HEK293T (cell line): ENCODE results near the gene SYT7.

Experiments
- ARNT ChIP-seq: fragments of 450-650 bp; IDR thresholded peaks from 2 replicates; pipeline ENCODE4 v1.6.1; 2017; ENCODE audit warnings: mild to moderate bottlenecking
- BHLHE40 ChIP-seq: fragments of 450-650 bp; IDR thresholded peaks from 2 replicates; pipeline ENCODE4 v1.6.1; 2016; ENCODE audit warnings: mild to moderate bottlenecking, moderate library complexity, borderline replicate concordance
- FOXA1 ChIP-seq: fragments of 450-650 bp; IDR thresholded peaks from 2 replicates; pipeline ENCODE4 v1.6.1; 2016; ENCODE audit warnings: mild to moderate bottlenecking
- FOXK2 ChIP-seq: fragments of 450-650 bp; IDR thresholded peaks from 2 replicates; pipeline ENCODE4 v1.6.1; 2016; ENCODE audit warnings: mild to moderate bottlenecking
- FOXM1 ChIP-seq: fragments of 450-650 bp; IDR thresholded peaks from 2 replicates; pipeline ENCODE4 v1.6.1; 2017; ENCODE audit warnings: mild to moderate bottlenecking, borderline replicate concordance
- HDGF ChIP-seq: fragments of 450-650 bp; IDR thresholded peaks from 2 replicates; pipeline ENCODE4 v1.6.1; 2017; ENCODE audit warnings: antibody characterized with exemption, borderline replicate concordance
- L3MBTL2 ChIP-seq: fragments of 450-650 bp; conservative IDR thresholded peaks from 2 replicates; pipeline ENCODE4 v1.6.1; 2016; ENCODE audit warnings: mild to moderate bottlenecking
- LEF1 ChIP-seq: fragments of 450-650 bp; IDR thresholded peaks from 2 replicates; pipeline ENCODE4 v1.6.1; 2017; ENCODE audit warnings: mild to moderate bottlenecking, borderline replicate concordance
- NFRKB ChIP-seq: fragments of 450-650 bp; IDR thresholded peaks from 2 replicates; pipeline ENCODE4 v1.6.1; 2016; ENCODE audit warnings: mild to moderate bottlenecking, moderate library complexity
- SP1 ChIP-seq: fragments of 450-650 bp; IDR thresholded peaks from 2 replicates; pipeline ENCODE4 v1.6.1; 2017
- SUZ12 ChIP-seq: fragments of 450-650 bp; IDR thresholded peaks from 2 replicates; pipeline ENCODE4 v1.6.1; 2016; ENCODE audit warnings: mild to moderate bottlenecking
- TF ChIP-seq, protein P1 (sequence below): fragments of 450-650 bp; IDR thresholded peaks from 2 replicates; pipeline ENCODE4 v1.6.1; 2016

DNA sequence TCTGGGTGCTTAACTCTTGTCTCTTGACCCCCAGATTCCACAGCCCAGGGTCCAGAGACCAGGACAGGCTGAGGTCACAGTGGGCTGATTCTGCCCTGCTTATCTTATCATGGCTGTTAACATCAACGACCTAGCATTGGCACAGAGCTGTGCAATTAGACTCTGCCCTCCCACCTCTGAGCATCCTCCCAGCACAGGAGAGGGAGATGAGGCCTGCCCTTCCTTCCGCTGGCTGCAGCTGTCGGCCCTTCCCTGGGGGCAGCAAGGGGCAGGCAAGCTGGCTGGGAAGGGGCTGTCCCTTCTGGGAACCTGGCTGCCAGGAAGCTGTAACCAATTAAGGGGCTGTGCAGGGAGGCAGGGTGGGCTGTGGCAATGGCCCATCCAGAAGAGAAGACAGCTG lies 49.8 kb downstream of the SYT7 start:
- TF ChIP-seq SUZ12 (no peak), NFRKB (no peak), ARNT (no peak), LEF1 (no peak), FOXM1 (no peak), SP1 (no peak), FOXK2 (no peak), L3MBTL2 (no peak), BHLHE40 (no peak), HDGF (no peak), FOXA1 (no peak)
- TF ChIP-seq, protein P1, sequence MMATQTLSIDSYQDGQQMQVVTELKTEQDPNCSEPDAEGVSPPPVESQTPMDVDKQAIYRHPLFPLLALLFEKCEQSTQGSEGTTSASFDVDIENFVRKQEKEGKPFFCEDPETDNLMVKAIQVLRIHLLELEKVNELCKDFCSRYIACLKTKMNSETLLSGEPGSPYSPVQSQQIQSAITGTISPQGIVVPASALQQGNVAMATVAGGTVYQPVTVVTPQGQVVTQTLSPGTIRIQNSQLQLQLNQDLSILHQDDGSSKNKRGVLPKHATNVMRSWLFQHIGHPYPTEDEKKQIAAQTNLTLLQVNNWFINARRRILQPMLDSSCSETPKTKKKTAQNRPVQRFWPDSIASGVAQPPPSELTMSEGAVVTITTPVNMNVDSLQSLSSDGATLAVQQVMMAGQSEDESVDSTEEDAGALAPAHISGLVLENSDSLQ, result no peak
